ENCODE measurements around the gene DSTYK. TPM values are rescaled to one million over a fixed set of nuclear protein-coding genes. Genes with fewer than 3 reads are reported as not detected.
A peak's percentile ranks its signal among the peaks of the same experiment; 100 is the strongest.

The DSTYK gene
- polyA plus RNA-seq, 1 experiment: 16.7 TPM

DNA sequence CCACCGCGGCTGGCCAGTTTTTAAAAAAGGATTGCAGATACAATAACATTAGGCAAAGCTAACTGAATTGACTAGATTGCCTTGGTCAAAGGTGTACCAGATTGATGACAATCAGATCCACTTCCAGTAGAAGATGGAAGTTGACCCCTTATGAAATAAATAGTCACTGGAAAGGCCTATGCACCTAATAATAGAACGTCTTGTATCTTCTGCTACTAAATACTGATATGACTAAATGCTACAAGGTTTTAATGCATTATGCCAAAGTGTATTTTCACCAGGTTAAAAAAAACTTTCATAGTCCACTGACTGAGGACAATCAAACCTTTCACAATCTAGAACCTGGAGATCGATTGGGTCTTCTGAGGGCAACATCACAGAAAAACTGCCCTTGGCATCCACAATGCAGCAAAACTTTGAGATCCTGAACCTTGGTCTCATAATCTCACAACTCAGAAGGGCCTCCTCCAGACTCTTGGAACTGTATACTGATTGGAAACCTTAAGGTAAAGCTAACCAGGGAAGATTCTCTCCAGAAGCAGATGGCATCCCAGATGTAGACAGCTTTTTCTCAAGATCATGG, 82.0 kb downstream of the DSTYK start:
- POLR2A ChIA-PET: no interaction called here
- Histone ChIP-seq H3K27ac (ENCODE audit: low read depth, low read length) (no peak overlapping the region), H3K27me3 (ENCODE audit: control insufficient read depth, insufficient read depth, low read length) (no peaks in the 10 kb centered on the region), H3K4me3 (ENCODE audit: low read depth, low read length) (no peak overlapping the region), H3K9me3 (ENCODE audit: control insufficient read depth, insufficient read depth, low read length) (no peaks in the 10 kb centered on the region)
- DNase-seq (ENCODE audit: low read depth, low spot score): no peak
- TF ChIP-seq, protein P1, sequence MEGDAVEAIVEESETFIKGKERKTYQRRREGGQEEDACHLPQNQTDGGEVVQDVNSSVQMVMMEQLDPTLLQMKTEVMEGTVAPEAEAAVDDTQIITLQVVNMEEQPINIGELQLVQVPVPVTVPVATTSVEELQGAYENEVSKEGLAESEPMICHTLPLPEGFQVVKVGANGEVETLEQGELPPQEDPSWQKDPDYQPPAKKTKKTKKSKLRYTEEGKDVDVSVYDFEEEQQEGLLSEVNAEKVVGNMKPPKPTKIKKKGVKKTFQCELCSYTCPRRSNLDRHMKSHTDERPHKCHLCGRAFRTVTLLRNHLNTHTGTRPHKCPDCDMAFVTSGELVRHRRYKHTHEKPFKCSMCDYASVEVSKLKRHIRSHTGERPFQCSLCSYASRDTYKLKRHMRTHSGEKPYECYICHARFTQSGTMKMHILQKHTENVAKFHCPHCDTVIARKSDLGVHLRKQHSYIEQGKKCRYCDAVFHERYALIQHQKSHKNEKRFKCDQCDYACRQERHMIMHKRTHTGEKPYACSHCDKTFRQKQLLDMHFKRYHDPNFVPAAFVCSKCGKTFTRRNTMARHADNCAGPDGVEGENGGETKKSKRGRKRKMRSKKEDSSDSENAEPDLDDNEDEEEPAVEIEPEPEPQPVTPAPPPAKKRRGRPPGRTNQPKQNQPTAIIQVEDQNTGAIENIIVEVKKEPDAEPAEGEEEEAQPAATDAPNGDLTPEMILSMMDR (IDR thresholded peaks at IDR 0.05; ENCODE audit: low read depth, low read length): no peak
- CTCF ChIA-PET: interaction anchor here (0.7 to 2.6 kb wide), 2 partner anchors 12 to 98 kb away, joined by 3 to 19 read pairs; partner anchors contain the start of gene TMCC2

GRCh38 chr1:205128050-205128449, 83.5 kb downstream of the DSTYK start:
- CTCF ChIA-PET: interaction anchor here (0.7 to 1.4 kb wide), 2 partner anchors 13 to 128 kb away, joined by 3 read pairs; no protein-coding TSS in a partner anchor

GRCh38 chr1:205127646-205128045, 83.9 kb downstream of the DSTYK start:
- TF ChIP-seq, protein P1 (IDR thresholded peaks at IDR 0.05; ENCODE audit: low read depth, low read length): no peak
- no peaks in the 10 kb centered on the region for H3K27me3 ChIP-seq (ENCODE audit: control insufficient read depth, insufficient read depth, low read length)
- no peak for DNase-seq (ENCODE audit: low read depth, low spot score)
- H3K27ac ChIP-seq (ENCODE audit: low read depth, low read length): no peak overlapping the region
- no peak overlapping the region for H3K4me3 ChIP-seq (ENCODE audit: low read depth, low read length)
- ChIA-PET POLR2A (no interaction called here), CTCF (interaction anchor here (1.4 to 2.7 kb wide), 2 partner anchors 14 to 128 kb away, joined by 3 to 20 read pairs; no protein-coding TSS in a partner anchor)
- no peaks in the 10 kb centered on the region for H3K9me3 ChIP-seq (ENCODE audit: control insufficient read depth, insufficient read depth, low read length)

More at GRCh38 chr1:205128050-205128449, 83.5 kb downstream of the DSTYK start:
- DNase-seq (ENCODE audit: low read depth, low spot score): no peak
- no peak overlapping the region for H3K4me3 ChIP-seq (ENCODE audit: low read depth, low read length)
- no peaks in the 10 kb centered on the region for H3K27me3 ChIP-seq (ENCODE audit: control insufficient read depth, insufficient read depth, low read length)
- H3K9me3 ChIP-seq (ENCODE audit: control insufficient read depth, insufficient read depth, low read length): no peaks in the 10 kb centered on the region
- POLR2A ChIA-PET: no interaction called here
- TF ChIP-seq, protein P1 (IDR thresholded peaks at IDR 0.05; ENCODE audit: low read depth, low read length): no peak
- H3K27ac ChIP-seq (ENCODE audit: low read depth, low read length): no peak overlapping the region

DNA sequence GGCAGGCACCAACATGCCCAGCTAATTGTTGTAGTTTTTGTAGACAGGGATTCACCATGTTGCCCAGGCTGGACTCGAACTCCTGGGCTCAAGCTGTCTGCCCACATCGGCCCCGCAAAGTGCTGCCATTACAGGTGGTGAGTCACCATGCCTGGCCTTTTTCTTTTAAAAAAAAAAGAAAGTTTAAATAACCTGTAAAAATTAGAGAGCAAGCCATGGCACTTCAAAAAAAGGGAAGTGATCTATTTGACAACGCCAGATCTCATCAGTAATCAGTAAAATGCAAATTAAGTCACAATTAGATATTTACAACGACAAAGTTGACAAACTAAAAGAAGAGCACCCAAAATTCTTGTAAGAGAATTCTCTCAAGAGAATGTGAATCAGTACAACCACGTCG, 86.8 kb downstream of the DSTYK start:
- Histone ChIP-seq H3K9me3 (ENCODE audit: control insufficient read depth, insufficient read depth, low read length) (no peaks in the 10 kb centered on the region; the same call in 1 of the 2 replicates), H3K4me3 (ENCODE audit: low read depth, low read length) (no peak overlapping the region), H3K27me3 (ENCODE audit: control insufficient read depth, insufficient read depth, low read length) (no peaks in the 10 kb centered on the region), H3K27ac (ENCODE audit: low read depth, low read length) (no peak overlapping the region)
- ChIA-PET CTCF (interaction anchor here (3.0 to 4.9 kb wide), 2 partner anchors 17 to 131 kb away, joined by 36 to 39 read pairs; no protein-coding TSS in a partner anchor), POLR2A (interaction anchor here (0.6 kb wide), 1 partner anchor 41 kb away, joined by 8 read pairs; the partner anchor contains the start of gene TMEM81)
- TF ChIP-seq, protein P1 (IDR thresholded peaks at IDR 0.05; ENCODE audit: low read depth, low read length): no peak
- DNase-seq (ENCODE audit: low read depth, low spot score): no peak

DNA sequence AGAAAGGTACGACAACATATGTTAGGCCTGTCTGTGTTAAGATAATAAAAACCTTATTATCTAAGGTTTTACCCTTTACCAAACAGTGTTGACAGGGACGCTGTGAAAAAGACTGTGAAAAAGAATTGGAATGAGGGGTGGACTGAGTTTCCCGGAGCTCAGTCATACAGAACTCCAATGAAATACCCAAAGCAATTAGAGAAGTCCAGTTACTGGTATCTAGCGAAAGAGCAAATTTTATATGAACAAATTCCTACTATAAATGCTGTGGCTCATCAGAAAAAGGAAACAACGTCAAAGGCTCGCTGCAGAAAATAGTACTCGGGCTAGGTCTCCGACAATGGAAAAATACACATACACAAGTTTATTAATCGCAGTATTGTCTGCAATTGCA, 89.0 kb downstream of the DSTYK start:
- Histone ChIP-seq H3K27me3 (ENCODE audit: control insufficient read depth, insufficient read depth, low read length) (no peaks in the 10 kb centered on the region), H3K9me3 (ENCODE audit: control insufficient read depth, insufficient read depth, low read length) (no peaks in the 10 kb centered on the region; the same call in 1 of the 2 replicates), H3K27ac (ENCODE audit: low read depth, low read length) (peak overlapping the region; percentile 78), H3K4me3 (ENCODE audit: low read depth, low read length) (peak overlapping the region; percentile 100)
- POLR2A ChIA-PET: interaction anchor here (1.7 kb wide), 1 partner anchor 134 kb away, joined by 11 read pairs; no protein-coding TSS in a partner anchor
- no peak for DNase-seq (ENCODE audit: low read depth, low spot score)
- TF ChIP-seq, protein P1 (IDR thresholded peaks at IDR 0.05; ENCODE audit: low read depth, low read length): no peak
- CTCF ChIA-PET: interaction anchor here (0.6 to 4.9 kb wide), 14 partner anchors 10 to 213 kb away, joined by 3 to 39 read pairs (median 4); no protein-coding TSS in a partner anchor

All from AG04450 (cell line).